Upper lobe of right lung (tissue), 1 donor: ENCODE results near the gene MAP3K6. TPM values are rescaled to one million over a fixed set of nuclear protein-coding genes. Genes with fewer than 3 reads are reported as not detected.

ENCODE experiments used
- ATAC-seq: fragments of 200-7000 bp; cut with Tn5 transposase; one replicate; pipeline ENCODE4 v1.9.1; 2020; ENCODE audit warnings: mild to moderate bottlenecking, moderate library complexity
- DNase-seq: peaks from one replicate; pipeline ENCODE4 v3.0.0-alpha.2; 2020
- H3K27ac ChIP-seq: fragments of 200-600 bp; one replicate; pipeline ENCODE4 v1.8.0; 2022
- H3K27me3 ChIP-seq: fragments of 200-600 bp; one replicate; pipeline ENCODE4 v1.8.0; 2022; ENCODE audit warnings: mild to moderate bottlenecking
- H3K36me3 ChIP-seq: fragments of 200-600 bp; one replicate; pipeline ENCODE4 v1.8.0; 2022
- H3K4me1 ChIP-seq: fragments of 200-600 bp; one replicate; pipeline ENCODE4 v1.8.0; 2022
- H3K4me3 ChIP-seq: fragments of 200-600 bp; one replicate; pipeline ENCODE4 v1.8.0; 2022; ENCODE audit warnings: mild to moderate bottlenecking
- H3K9me3 ChIP-seq: fragments of 200-600 bp; one replicate; pipeline ENCODE4 v1.8.0; 2022
- intact Hi-C: fragments of 100-400 bp; cut with DNase I; formaldehyde crosslinking; loops from one replicate; pipeline ENCODE4 v1.11.0; 2022
- total RNA-seq: library from RNA; stranded (reverse); fragmentation: NEBNext Ultra II Directional; extraction: Animal tissue kit (Norgen Biotek cat#: 25700); gene quantifications from one replicate; pipeline ENCODE4 v1.2.1, GENCODE V29; 2021
- TF ChIP-seq, protein P1 (sequence below): fragments of 200-600 bp; IDR thresholded peaks from one replicate; pipeline ENCODE4 v1.8.0; 2022; ENCODE audit warnings: antibody characterized with exemption
- donor health status: DM: no; HTN: yes; CAD: no; lungs with severe emphysema.

MAP3K6 gene
- total RNA-seq, 1 donor from 2014 or later, result 144 TPM

- TF ChIP-seq, protein P1, sequence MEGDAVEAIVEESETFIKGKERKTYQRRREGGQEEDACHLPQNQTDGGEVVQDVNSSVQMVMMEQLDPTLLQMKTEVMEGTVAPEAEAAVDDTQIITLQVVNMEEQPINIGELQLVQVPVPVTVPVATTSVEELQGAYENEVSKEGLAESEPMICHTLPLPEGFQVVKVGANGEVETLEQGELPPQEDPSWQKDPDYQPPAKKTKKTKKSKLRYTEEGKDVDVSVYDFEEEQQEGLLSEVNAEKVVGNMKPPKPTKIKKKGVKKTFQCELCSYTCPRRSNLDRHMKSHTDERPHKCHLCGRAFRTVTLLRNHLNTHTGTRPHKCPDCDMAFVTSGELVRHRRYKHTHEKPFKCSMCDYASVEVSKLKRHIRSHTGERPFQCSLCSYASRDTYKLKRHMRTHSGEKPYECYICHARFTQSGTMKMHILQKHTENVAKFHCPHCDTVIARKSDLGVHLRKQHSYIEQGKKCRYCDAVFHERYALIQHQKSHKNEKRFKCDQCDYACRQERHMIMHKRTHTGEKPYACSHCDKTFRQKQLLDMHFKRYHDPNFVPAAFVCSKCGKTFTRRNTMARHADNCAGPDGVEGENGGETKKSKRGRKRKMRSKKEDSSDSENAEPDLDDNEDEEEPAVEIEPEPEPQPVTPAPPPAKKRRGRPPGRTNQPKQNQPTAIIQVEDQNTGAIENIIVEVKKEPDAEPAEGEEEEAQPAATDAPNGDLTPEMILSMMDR, result no peak
- H3K27ac ChIP-seq, result no peak overlapping the region
- H3K36me3 ChIP-seq, result no peaks in the 10 kb centered on the region
- H3K4me1 ChIP-seq, result peaks cover 9% of the 10 kb centered on the region
- DNase-seq, result no peak
- ATAC-seq, result no peak
- no peaks in the 10 kb centered on the region for H3K27me3 ChIP-seq
- no peaks in the 10 kb centered on the region for H3K9me3 ChIP-seq
- no peak overlapping the region for H3K4me3 ChIP-seq
- intact Hi-C loops, result no loop called here
Observed at GRCh38 chr1:27318596-27318995, 48.2 kb downstream of the MAP3K6 start.

DNA sequence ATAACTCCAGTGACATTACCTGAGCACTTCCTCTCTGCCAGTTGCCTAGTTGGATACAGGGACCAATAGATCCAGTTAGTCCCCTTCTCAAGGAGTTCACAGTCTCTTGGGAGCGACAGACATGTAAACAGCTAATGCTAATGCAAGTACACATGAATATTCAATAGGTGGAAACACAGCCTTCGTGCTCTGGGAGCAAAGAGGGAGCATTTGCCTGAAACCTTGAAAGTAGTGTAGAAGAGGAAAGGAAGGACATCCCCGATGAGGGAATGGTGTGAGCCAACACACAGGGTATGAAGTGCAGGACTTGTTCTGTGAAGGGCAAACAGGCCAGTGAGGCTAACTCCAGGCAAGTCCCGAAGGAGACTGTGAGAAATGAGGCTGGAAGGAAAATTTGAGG, 48.6 kb downstream of the MAP3K6 start:
- no peaks in the 10 kb centered on the region for H3K27me3 ChIP-seq
- peaks cover 4% of the 10 kb centered on the region for H3K4me1 ChIP-seq
- intact Hi-C loops, result no loop called here
- TF ChIP-seq, protein P1, result no peak
- ATAC-seq (no peak), DNase-seq (no peak)
- H3K27ac ChIP-seq, result no peak overlapping the region
- no peak overlapping the region for H3K4me3 ChIP-seq
- no peaks in the 10 kb centered on the region for H3K9me3 ChIP-seq
- H3K36me3 ChIP-seq, result no peaks in the 10 kb centered on the region

- H3K4me3 ChIP-seq, result no peak overlapping the region
- no peak for ATAC-seq
- no peak for DNase-seq
- TF ChIP-seq, protein P1, result no peak
- no peak overlapping the region for H3K27ac ChIP-seq
- no peaks in the 10 kb centered on the region for H3K4me1 ChIP-seq
- intact Hi-C loops, result no loop called here
- no peaks in the 10 kb centered on the region for H3K27me3 ChIP-seq
- H3K36me3 ChIP-seq, result peaks cover under 1% of the 10 kb centered on the region
- no peaks in the 10 kb centered on the region for H3K9me3 ChIP-seq
Observed at GRCh38 chr1:27316860-27317259, 49.9 kb downstream of the MAP3K6 start.

DNA sequence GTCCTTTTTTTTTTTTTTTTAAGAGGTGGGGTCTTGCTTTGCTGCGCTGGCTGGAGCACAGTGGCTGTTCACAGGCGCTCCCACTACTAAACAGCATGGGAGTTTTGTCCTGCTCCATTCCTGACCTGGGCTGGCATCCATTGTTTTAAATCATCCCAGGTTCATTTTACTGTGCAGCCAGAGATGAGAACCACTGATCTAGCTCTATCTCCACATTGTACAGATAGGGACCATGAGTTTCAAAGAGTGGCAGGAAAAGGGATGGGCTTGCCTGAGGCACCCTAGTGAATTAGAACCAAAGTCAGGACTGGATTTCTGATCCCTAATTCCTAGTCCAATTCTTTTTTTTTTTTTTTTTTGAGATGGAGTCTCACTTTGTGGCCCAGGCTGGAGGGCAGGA, 52.0 kb downstream of the MAP3K6 start:
- no peaks in the 10 kb centered on the region for H3K9me3 ChIP-seq
- no peak overlapping the region for H3K27ac ChIP-seq
- H3K36me3 ChIP-seq, result peaks cover 9% of the 10 kb centered on the region
- H3K4me1 ChIP-seq, result no peaks in the 10 kb centered on the region
- no peak overlapping the region for H3K4me3 ChIP-seq
- H3K27me3 ChIP-seq, result no peaks in the 10 kb centered on the region
- intact Hi-C loops, result no loop called here
- TF ChIP-seq, protein P1, result no peak
- no peak for ATAC-seq
- DNase-seq, result no peak

DNA sequence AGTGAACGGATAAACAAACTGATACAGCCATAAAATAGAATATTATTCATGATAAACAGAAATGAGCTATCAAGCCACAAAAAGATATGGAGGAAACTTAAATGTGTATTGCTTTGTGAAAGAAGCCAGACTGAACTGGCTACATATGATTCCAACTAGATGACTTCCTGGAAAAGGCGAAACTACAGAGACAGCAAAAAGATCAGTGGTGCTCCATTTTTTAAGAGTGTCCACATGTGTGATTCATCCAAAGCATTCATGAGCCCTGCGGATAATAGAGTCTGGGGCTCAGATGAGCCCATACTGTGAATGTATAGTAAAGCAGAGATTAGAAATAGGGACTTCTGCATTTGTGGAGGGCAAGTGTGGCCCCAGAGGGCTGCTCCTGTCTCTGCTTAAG, 52.6 kb downstream of the MAP3K6 start:
- H3K27me3 ChIP-seq, result no peaks in the 10 kb centered on the region
- no peaks in the 10 kb centered on the region for H3K9me3 ChIP-seq
- H3K36me3 ChIP-seq, result peaks cover 9% of the 10 kb centered on the region
- no peak overlapping the region for H3K27ac ChIP-seq
- intact Hi-C loops, result no loop called here
- H3K4me3 ChIP-seq, result no peak overlapping the region
- no peaks in the 10 kb centered on the region for H3K4me1 ChIP-seq
- no peak for ATAC-seq
- DNase-seq, result no peak
- TF ChIP-seq, protein P1, result no peak

DNA sequence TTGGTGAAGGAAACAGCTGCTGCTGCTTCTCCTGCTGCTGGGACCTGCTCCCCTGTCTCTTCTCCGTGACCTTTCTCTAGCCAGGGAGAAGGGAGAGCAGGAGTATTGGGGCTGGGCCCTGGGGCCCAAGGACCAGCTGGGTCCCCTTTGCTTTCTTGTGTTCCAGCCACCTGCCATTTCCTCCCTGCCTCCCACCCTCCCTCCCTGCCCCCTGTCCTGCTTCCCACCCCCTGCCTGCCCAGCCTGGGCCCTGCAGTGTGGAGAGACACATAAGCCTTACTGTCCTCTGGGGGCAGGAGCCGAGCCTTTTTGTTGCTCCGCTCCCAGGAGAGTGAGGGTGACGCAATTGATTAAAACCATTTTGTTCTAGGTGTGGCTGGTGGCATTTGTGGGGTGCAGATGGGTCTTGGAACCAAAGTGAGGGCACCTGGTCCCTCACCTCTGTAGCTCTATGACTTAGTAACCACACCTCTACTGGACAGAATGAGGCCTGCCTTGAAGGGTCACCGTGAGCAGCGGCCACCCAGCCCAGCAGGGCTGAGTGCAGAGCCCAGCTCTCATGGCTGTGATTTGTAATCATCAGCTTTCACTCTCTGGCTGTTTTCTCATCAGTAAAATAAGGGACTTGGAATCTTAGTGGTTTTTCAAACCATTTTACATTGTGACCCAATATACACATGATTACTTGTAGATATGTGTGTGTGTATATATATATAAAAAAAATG, 58.7 kb downstream of the MAP3K6 start:
- DNase-seq (peak; percentile 34), ATAC-seq (no peak)
- Histone ChIP-seq H3K4me3 (no peak overlapping the region), H3K27me3 (no peaks in the 10 kb centered on the region), H3K4me1 (no peaks in the 10 kb centered on the region), H3K36me3 (peaks cover 22% of the 10 kb centered on the region), H3K27ac (no peak overlapping the region), H3K9me3 (no peaks in the 10 kb centered on the region)
- TF ChIP-seq, protein P1, result no peak
- intact Hi-C loops, result no loop called here
